GM21528 (cell line): ENCODE results near the gene PTX4.
"Not testable (repeated sequence)": the region's sequence is repeated elsewhere in the genome, so short reads cannot be mapped to it uniquely, and the experiment has no call there.

Experiments used
- ATAC-seq: cut with Tn5 transposase; IDR thresholded peaks from one replicate; pipeline ENCODE4 v1.9.1; 2021; ENCODE audit warnings: mild to moderate bottlenecking, moderate library complexity; ENCODE audit not compliant: unreplicated experiment, low FRiP score

PTX4 gene

DNA sequence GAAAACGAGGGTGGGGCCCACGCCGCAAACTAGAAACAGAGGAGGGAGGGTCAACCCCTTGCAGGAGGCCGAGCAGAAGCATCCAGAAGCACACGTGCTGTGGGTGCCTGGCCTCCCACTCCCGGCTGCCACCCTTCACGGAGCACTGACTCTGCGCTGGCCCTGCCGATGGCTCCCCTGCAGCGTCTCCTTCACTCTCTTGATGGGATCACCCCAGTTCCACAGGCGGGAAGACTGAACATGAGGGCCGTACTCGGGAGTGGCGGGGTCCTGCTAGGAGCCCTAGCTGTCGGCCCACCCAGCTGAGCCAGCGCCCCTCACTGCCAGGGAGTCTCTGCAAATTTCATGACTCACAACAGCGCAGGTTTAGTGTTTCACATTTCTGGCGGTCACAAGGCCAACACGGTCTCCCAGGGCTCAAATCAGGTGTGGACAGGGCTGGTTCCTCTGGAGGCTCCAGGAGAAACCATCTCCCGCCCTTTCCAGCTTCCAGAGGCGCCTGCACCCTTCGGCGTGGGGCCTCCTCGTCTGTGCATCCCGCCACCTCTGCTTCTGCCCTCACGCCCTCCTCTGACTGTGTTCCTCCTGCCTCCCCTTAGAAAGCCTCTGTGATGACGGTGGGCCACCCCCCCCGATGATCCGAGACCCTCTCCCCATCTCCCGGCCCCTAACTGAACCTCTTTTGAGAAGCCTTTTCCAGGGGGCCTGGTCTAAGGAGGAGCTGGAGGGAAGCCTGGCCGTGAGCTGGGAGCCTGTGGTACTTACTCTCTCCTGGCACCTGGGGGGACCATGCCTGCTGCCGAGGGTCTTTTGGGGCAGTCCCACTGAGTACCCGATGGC, 2.0 kb downstream of the PTX4 start:
- no peak for ATAC-seq

DNA sequence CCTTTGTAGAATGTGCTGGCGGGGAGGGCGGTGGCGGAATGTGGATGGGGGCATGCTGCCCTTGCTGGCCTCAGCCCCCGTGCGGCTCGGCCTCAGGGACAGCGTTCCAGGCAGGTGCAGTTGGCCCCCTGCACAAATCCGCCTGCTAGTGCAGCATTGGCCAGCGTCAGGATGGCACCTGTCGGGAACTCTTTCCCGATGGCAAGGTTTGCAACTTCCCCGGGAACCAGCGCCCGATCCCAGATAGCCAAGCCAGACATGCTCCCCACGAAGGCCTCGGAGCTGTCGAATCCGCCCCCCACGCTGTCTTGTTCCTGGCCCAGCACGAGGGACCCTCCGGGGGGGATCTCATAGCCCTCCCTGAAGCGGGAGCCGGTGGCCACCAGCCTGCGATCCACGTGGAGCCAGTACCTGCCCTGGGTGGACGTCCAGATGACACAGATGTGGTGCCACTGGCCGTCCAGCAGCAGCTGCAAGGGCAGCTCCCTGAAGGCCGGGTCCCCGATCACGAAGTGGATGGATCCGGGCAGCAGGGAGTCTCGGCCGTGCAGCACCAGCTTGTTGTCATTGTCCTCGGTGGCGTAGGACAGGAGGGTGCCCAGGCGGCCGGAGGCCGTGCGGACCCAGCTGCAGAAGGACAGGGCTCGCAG, 2.8 kb downstream of the PTX4 start:
- ATAC-seq, result no peak

DNA sequence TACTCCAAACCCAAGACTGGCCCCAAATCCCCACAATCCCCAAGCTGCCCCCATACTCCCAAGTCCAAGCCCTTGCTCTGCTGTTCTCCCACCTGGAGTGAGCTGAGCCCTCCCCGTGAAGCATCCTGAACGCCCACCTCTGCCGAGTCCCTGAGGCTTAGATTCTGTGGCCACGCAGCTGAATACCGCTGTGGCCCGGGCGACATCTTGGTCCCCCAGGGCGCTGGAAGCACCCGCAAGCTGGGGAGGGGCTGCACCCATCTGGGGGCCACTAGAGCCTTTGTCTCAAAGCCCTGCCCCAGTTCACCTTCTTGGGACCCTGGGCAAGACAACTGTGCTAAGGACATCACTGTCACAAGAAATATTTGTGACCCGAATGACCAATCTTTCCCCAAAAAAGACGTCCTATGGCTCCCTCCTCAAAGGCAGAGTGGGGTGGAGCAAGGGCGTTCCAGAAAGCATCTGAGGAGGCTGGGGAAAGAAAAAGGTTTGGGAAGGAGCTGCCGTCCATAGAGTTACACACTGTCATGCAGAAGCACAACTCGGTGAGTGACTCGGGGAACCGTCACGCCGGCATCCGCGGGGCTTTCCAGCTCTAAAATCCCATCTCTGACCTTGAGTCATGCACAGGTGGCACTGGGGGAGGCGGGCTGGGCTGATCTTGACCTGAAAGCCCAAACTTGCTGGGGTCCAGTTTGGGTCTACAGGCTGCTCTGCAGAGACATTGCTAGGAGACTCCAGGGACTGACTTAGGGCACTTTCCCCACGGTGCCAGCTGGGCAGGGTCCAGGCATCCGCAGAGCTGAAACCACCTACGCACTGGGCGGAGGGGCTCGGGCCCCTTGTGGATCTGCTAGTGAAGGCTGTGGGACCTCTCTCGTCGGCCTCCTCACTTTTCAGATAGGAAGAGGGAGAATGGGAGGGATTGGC, 6.6 kb downstream of the PTX4 start:
- ATAC-seq, result no peak

DNA sequence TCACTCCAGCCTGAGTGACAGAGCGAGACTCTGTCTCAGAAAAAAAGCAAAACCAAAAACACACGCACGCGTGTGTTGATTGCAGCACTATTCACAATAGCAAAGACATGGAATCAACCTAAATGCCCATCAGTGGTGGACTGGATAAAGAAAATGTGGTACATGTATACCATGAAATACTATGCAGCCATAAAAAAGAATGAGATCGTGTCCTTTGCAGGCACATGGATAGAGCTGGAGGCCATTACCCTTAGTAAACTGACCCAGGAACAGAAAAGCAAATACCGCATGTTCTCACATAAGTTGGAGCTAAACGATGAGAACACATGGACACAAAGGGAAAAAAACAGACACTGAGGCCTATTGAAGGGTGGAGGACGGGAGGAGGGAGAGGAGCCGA, 9.8 kb downstream of the PTX4 start:
- not testable (repeated sequence) for ATAC-seq

DNA sequence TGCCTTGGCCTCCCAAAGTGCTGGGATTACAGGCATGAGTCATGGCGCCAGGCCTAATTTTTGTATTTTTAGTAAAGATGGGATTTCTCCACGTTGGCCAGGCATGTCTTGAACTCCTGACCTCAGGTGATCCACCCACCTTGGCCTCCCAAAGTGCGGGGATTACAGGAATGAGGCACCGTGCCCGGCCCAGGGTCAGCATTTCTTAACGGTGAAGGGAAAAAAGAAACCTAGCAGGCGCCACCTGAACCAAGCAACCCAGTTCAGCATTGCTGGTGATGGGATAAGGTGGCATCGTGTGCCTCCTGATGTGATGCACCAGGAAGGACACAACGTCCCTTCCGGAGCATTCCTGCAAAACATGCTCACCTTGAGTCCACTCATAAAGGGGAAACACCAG, 11.7 kb downstream of the PTX4 start:
- no peak for ATAC-seq

DNA sequence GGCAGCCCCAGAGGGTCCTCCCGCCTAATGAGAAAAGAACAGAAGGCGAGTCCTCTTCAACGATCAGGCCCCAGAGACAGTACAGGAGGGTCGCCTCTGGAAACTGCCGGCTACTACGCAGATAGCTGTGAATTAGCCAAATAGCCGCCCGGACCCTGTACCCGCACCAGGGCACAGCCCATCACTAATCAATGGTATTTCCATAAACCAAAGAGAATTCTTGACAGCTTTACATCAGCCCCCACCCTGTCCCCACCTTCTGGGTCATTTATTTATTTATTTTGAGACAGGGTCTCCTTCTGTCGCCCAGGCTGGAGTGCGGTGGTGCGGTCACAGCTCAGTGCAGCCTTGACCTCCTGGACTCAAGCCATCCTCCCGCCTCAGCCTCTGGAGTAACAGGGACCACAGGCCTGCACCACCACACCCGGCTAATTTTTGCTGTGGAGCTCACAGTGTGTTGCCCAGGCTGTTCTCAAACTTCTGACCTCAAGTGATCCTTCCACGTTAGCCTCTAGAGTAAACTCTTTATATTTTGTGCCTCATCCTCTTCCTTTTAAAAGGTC, 13.1 kb downstream of the PTX4 start:
- ATAC-seq, result peak; percentile 19

DNA sequence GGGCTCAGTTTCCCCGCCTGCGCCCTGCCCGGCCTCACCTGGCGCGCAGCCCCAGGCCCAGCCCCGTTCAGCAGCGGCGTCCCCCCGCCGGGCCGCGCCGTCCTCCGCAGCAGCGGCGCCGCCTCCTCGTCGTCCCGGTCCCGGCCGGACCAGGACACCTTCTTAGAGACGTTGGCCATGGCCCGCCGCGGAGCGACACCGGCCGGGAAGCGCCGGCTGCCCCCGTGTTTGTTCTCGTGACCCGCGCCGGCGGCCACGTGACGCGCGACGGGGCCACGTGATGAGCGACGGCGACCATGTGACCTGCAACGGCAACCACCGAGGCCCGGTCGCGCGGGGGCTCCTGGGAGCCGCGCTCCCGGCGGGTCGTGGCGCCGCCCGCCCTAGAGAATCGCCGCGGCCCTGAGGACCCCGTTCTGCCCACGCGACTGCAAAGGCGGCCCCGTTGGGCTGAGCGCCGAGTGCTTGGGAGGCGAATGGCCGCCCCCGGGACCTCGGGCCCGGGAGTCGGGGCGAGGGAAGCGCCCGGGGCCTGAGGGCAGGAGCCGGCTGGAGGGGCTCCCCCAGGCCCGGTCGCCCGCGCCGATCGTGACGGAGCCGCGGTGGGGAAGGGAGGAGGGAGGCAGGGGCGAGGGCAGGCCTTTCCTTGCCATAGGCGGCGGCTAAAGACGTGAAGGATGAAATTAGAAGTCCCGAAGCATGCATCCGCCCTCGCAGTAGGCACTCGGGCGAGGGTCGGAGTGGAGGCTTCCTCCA, 13.8 kb downstream of the PTX4 start, which contains the start of gene CLCN7:
TSS of gene CLCN7 (minus strand) at position 233 of the 756 bp plus-strand sequence. CDS start at position 179, 54 bp downstream.
- peak; percentile 70 for ATAC-seq

DNA sequence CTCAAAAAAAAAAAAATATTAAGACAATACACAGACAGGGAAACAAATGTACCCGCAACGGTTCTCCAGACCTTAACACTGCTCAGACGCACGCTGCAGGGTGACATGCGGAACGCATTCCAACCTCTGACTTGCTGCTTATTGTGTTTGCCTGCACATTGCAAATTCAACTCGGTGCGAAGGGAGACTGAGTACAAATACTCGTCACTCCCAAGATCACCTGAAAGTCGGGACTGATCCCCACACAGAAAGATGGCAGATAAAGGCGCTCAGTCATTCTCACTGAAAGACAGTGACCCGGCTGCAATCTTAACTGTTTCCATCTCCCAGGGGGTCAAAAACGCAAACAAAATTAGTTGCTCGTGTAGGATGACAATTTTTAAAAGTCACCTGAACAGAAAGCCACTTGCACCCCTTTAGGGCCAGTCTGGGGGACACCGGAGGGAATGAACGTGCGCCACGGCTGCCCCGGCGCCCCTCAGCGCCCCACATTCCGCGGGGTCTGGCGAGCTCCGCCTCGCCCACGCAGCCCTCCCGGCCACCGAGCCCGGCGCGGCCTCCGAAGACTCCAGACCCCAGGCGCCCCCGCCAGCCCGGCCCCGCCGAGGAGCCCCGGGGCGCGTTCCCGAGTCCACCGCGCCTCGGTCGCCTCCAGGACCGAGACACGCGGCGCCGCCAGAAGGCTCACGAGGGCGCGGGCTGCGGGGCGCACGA, 14.5 kb downstream of the PTX4 start:
- ATAC-seq, result peak; percentile 36

DNA sequence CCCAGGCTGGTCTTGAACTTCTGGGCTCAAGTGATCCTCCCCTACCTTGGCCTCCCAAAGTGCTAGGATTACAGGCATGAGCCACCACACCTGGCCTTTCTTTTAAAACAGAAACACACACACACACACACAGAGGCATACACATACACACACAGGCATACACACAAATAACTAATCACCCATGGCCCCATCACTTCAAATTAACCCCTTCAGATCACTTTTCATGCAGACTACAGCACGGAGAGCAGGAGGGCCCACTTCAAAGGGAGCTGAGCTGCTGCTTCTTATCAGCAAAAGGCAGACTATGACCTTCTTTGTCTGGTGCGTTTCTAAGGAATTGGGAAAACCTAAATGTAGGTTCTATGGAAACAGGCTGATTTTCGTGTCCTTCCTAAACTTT, 15.8 kb downstream of the PTX4 start:
- ATAC-seq, result no peak

DNA sequence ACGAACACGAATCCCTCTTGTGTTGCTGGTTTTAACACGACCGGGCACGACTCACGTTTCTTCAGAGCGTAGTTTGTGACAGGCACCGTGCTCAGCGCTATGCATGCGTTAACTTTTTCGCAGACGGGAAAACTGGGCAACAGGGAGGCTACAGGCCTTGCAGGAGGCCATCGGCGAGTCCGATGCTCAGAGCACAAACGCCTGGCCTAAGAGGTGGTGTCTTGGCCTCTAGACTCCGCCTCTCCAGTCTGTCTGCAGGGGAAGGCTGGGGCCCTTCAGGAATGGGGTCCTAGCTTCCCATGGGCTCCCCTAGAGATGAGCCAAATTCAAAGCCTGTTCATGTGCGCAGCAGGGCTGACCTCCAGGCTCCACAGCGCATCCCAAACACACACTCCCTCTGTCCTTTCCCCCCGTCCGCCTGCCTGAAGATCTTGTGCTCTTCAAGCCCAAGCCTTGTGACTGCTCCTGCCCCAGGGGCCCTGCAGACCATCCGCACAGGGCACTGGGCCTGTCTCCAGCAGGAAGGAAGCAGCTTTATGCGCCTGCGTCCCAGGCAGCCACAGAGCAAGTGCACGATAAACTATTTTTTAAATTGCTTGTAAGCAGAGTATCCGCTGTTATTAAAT, 17.1 kb downstream of the PTX4 start:
- ATAC-seq, result no peak

DNA sequence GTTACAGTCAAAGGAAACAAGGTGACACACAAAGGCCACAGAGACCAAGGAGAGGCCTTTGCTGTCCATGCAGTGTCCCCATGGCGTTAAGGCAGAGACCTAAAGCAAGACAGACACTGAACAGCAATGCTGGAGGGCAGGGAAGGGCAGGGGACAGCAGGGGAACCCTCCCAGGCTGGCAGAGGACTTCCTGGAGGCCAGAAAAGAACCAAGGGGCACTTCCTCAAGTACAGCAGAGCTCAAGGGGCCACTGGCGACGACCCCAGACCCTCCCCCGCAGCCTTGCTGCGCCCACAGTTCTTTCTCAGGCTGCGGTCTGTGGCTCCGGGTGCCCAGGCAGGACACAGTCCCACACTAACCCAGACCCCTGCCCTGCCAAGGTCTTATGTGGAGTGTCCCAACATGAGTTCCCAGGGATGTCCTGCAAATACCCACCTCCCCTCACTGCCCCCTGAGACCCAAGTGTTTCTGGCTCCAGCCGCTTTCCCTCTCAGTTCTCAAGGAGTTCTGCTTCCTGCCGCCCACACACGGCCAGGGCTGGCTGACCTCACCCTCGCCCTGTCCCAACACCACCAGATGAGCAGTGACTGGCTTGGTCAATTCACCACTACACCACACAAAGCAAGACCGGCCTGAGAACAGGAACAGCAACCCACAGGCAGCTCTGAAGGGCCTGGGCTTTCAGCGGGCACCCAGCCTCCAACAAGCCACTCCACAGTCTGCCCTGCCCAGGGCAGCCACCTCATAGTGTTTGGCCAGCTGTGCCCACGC, 18.1 kb downstream of the PTX4 start:
- no peak for ATAC-seq

DNA sequence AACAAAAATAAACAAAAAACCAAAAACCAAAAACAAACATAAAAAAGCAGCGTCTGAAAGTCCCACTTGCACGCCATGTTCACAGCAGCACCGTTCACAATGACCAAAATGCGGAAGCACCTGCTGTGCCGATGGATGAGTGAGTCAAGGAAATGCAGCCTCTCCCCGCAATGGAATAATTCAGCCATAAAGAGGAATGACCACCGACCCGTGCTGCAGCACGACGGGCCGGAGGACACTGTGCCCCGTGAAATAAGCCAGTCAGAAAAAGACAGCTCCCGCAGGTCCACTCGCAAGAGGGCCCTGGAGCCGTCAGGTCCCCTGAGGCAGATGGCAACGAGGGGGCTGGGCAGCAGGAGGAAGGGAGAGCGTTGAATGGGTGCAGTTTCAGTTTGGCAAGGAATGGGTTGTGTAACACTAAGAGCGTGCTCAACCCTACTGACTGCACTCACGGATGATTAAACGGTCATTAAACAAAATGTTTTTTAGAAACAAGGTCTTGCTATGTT, 19.0 kb downstream of the PTX4 start:
- no peak for ATAC-seq

DNA sequence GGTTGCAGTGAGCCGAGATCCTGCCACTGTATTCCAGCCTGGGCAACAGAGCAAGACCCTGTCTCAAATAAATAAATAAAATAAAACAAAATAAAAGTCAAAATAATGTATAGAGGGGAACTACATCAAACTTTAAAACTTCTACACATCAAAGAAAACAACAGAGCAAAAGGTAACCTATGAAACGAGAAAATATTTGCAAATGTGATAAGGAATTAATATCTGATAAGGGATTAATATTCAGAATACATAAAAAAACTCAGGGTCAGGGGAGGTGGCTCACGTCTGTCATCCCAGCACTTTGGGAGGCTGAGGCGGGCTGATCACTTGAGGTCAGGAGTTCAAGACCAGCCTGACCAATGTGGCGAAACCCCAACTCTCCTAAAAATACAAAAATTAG, 19.6 kb downstream of the PTX4 start:
- not testable (repeated sequence) for ATAC-seq

DNA sequence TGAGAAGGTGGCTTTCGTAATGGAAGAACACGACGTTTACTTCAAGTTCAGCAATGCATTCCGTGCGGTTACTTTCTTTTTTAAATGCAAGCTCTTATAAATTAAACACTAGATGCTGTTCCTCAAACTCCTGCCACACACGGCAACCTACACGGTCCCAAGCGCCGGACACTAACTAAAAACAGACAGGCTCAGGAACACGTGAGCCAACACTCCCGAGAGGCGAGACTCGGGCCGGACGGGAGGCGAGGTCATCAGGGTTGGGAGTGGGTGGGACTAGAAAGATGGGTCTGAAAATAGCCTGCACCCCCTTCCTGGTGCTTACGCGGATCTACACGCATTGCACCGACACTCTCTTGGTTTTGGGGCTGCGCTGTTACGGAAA, 20.3 kb downstream of the PTX4 start:
- ATAC-seq, result no peak

DNA sequence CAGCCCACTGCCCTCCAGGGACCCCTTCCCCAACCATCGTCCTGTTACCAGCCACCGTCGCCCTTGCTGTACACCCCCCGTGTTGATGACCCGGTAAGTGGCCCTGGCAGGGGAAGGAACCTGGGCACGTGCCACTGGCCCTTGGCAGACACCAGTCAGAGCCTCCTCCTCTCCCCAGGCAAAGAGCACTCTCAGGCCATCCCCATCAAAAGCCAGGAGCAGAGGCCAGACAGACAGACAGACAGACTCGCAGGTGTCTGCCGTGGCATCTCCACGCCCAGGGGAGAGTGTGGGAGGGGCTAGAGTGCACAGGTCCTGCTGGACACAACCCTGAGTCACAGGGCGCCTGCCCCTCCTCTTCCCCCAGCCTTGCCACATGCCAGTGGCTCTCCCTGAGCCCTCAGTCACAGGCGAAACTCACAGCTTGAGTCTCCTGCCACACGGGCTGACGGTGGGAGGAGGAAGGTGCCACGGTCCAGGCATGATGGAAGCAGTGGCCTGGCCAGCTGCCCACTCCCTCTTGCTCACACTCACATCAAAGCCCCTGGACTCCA, 21.7 kb downstream of the PTX4 start:
- no peak for ATAC-seq

DNA sequence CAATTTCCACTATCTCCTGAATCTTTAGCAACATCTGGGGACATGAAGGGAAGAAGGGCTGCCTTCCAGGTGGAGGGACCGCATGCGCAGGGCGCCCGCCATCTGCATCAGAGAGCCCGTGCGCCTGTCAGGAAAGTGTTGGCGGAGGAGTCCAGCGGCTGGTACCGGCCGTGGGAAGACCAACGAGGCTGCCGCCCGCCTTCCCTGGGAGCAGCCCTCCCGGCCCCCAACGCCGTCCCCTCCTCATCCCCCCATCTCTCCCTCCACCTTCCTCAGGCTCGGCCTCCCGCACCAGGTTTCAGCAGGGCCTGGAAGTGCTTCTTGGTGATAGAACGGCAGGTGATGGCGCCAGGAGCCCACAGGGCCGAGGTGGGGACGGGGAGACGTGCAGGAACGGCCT, 22.7 kb downstream of the PTX4 start:
- ATAC-seq, result no peak

DNA sequence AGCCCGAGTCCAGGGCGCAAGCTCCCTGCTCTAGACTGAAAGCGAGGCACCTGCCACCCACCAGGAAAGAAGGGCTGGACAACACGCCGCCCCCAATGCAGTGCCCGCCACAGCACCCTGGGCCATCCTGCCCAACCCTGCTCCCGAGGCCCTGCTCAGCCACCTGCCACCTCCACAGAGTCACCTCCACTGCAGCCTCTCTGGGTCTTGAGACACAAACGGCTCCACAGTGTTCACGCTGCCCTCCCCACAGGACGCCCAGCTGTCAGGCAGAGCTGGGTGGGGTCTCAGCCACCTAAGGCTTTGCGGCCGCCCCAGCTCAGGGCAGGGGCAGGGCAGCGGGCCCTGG, 23.2 kb downstream of the PTX4 start:
- no peak for ATAC-seq
